Stimulated activated CD4-positive, alpha-beta T cell treated with anti-CD3 and anti-CD28 coated beads, Interleukin-2, amount 100 ng/mL, for 4 hours (primary cell): ENCODE measurements around the gene TPPP.
"Not testable (repeated sequence)": the region's sequence is repeated elsewhere in the genome, so short reads cannot be mapped to it uniquely, and the experiment has no call there.

Experiments
- DNase-seq: peaks from one replicate; pipeline ENCODE4 v3.0.0-alpha.2; 2020; ENCODE audit warnings: low read depth

TPPP gene

DNA sequence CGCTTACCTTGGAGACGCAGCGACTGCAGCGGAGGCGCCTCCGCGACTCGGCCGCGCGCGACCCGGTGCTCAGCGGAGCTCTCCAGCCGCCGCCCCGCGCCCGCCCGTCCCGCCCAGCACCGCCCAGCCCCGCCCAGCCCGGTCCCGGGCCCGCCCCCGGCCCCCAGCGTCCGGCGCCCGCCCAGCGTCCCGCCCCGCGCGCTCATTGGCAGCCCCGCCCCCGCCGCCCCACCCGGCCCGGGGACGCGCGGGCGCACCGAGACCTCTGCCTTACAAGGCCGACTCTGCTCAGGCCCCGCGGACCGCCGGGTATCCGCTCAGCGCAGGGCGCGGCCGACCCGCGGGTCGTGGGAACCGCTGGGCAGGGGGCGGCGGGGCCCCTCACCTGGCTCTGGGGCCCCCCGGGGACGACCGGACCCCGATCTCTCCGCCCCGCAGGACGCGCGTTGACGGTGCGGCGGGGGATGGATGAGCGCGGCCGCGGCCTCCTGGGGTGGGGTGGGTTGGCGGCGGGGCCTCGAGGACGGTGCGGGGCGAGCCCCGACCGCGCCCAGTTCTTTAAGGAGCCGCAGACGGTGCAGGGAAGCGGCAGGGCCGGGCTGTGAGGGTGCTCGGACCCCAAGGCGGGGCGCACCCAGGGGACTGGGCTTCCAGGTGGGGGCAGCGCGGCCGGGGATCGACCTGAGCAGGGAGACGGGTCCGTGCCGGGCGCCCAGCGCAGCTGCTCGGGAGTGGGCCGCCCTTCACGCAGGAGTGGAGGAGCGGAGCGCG, at the start of gene TPPP:
TPPP (minus strand) TSS at position 82 of the 771 bp plus-strand sequence. CDS start 15,292 bp downstream, outside the sequence.
- peak; percentile 63 for DNase-seq

DNA sequence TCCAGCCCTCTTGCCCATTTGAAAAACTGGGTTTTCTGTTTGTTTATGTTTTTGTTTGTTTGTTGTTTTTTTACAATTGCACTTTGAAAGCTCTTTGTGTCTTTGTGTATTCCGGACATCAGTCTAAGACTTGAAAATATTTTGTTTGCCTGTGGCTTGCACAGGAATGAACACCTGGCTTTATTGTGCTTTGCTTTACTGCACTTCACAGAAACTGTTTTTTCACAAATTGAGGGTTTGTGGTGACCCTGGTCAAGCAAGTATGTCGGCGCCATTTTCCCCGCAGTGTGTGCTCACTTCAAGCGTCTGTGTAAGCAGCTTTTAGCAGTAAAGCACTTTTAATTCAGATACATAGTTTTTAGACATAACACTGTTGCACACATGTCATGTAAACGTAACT, 49.1 kb upstream of the TPPP start:
- DNase-seq, result not testable (repeated sequence)

DNA sequence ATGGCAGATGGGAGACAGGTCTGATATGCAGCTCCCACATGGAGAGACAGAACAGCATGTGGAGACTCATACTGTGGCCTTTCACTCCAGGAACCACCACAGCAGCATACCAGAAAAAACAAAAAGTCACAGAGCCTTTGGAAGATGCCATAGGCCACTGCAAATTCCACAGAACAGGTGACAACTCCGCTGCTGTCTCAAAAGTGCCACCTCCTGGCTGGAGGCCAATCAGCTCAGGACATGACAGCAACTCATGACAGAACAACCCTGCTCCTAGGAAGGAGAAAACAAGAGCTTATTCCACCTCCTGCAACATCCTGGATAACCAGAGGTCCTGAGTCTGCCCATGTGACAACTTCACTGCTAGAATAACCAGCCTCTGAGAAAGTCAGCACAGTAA, 41.0 kb upstream of the TPPP start:
- not testable (repeated sequence) for DNase-seq

DNA sequence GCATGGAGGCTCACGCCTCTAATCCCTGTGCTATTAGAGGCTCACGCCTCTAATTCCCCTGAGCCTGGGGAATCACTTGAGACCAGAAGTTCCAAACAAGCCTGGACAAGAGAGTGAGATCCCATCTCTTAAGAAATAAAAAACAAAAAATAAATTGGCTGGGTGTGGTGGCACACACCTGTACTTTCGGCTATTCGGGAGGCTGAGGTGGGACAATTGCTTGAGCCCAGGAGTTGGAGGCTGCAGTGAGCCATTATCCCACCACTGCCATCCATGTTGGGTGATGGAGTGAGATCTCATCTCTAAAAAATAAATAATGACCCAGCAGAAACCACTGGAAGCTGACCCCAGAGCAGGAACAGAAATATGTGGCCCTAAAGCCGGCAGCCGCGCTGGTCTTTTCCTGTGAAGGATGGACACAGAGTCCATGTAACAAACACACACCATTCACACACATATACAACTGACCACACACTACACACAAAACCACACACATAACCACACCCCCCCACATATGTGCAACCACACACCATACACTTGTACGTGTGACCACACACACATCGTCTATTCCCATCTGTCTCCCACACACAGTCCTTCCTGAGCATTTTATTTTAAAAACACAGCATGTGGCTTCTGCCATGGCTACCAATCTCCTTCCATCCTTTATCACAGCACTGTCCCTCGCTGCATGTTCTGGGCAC, 39.8 kb upstream of the TPPP start:
- DNase-seq, result not testable (repeated sequence)

DNA sequence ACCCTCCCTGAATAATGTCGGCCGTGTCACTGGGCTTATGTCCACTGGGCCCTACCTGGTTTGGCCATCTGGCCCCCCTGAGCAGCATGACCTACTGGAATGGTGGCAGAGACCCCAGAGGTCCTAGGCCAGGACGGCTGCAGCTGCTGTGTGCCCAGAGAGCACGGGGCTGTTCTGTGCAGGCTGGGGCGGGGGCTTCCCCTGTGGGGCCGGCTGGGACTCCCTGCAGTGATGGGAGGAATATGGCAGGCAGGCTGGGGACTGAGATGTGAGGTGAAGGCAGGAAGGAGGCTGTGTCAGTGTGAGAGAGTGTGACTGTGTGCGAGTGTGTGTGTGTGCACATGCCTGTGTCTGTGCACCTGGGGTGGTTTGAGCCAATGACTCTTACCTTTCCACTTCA, 36.1 kb upstream of the TPPP start:
- not testable (repeated sequence) for DNase-seq

DNA sequence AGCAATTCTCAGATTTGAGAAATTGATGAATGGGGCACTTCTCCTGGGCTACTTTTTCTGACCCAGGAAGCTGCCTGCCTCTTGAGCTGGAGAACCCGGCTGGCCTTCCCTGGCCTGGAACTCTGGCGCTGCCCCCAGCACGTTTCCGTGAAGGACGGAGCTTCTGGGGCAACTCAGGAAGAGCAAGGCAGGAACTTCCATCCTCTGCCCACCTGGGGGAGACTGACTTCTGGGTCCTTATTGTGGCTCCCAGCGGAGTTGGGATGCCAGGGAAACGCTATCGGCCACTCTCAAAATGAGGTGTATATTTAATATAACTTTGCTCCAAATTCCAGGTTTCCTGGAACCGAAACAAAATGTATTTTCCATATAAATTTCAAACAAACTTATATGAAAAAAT, 33.9 kb upstream of the TPPP start:
- not testable (repeated sequence) for DNase-seq

DNA sequence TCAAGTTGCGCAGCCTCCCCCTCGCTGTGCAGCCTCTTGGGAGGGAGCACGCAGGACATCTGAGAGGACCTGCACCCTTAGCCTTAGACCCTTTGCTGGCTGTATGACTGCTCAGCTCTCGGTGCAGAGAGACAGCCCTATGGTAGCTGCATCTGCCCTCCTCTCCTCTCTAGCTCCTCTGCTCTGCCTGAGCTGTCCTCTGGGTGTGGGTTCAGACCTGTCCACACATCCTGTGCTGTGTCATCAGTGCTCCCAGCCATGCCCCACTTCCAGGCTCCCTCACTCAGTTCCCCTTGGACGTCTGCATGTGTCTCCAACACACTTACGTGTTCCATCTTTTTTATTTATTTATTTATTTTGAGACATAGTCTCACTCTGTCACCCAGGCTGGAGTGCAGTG, 30.7 kb upstream of the TPPP start:
- DNase-seq, result not testable (repeated sequence)

DNA sequence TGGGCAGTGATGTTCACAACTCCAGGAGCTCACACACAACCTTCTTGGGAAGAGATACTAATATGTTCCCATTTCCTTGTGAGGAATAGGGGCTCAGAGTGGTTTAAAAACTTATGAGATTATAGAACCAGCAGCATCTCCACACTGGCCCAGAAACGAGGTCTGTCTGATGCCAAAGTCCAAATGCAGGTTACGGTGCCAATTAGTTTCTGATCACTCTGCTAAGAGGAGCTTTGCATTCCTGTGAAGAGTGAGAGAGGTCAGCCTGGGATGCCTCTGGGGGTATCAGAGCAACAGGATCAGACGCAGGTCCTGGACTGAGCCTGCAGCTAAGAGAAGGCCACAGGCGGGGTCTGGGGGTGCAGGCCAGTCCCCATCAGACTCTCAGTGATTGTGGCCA, 30.2 kb upstream of the TPPP start:
- DNase-seq, result not testable (repeated sequence)

DNA sequence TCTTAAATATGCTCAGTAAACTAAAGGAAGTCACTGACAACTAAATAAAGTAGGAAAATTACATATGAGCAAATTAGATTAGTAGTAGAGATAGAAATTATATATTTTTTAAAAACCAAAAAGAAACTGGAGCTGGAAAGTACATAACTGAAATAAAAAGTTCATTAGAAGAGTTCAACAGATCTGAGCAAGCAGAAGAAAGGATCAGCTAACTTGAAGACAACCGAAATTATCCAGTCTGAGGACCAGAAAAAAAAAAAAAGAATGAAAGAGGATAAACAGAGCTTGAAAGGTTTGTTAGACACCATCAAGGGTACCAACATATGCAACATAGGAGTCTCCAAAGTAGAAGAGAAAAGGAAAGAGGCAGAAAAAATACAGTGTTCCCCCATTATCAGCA, 26.2 kb upstream of the TPPP start:
- not testable (repeated sequence) for DNase-seq

DNA sequence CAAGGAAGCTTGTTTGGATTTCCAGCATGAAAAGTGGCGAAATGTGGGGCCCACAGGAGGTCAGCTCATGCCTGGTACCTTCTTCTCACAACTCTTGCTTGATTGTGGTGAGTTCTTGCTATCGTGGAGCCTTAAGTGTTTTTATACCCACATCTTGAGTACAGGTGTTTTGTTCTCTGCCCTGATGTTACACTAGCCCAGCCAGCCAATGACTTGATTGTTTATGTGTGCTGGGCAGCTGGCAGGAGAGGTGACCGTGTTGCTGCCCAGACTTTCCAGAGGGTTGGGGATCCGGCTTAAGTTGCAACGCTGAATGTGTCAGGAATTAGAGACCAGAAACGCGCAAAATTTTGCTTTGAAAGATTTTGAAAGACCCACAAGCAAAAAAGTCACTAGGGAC, 24.0 kb upstream of the TPPP start:
- no peak for DNase-seq

DNA sequence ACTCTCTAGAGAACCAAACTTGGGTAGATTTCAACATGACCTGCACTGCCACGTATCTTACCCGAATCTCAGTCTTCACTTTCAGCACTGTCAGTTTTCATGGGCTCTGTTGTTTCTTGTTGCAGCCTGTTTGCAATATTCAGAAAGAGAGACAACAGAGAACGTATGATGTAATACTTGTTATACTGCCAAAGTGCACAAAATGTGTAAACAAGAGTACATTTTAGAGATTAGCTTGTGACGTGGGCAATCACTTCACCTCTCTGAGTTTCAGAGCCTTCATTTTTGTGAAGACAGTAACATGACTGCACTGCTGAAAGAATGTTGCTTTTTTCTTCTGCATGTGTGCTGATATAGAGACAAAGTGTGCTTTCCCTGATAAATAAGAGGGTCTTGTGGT, 23.6 kb upstream of the TPPP start:
- not testable (repeated sequence) for DNase-seq

DNA sequence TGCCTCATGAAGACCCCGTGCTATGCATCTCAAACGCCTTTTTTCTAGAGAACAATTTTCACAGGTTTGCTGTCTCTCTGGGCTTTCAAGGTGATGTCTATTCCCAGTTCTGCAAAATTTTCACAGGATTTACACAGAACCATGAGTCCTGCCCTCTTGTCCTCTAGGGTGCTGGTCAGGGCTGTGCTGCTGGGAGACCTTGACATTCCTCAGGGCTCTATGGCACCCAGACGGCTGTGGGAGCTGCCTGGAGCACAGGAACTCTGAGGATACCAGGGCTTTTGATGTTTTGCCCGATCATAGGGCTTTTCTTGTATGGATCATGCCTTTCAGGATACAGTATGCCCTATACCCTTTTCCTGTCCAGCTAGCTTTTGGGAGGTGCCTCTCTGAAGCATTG, 22.5 kb upstream of the TPPP start:
- DNase-seq, result not testable (repeated sequence)

DNA sequence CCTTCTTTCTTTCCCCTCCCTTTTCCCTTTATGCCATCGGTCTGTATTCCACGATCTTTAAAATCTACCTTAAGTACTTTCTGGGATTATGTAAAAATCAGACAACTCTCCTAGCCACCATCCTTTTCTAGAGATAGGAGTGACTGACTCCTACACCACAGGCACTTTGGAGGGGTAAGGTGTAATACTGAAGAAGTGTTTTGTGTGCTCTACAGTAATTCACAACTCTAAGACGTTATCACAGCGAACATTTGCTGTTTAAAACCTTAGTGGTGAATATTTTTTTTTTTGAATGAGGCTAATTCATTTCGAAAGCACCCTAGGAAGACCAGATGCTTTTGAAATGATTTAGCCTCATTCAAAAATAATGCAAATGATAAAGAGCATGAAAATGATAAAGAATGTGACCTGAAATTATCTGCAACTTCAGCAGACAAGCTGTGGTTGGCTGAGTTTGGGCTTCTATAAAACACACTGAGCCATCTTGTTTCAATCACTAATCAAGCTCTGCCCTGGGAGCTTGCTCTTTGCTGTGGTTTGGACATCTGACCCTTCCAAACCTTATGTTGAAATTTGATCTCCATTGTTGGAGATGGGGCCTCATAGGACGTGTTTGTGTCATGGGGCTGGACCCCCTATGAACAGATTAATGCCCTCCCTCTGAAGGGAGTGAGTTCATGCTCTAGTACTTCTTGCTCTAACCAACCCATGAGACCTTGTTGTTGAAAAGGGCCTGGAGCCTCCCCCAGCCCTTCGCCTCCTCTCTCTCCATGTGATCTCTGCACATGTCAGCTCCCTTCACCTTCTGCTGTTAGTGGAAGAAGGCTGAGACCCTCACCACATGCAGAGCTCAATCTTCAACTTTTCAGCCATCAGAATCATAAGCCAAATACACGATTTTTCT, 21.3 kb upstream of the TPPP start:
- not testable (repeated sequence) for DNase-seq

DNA sequence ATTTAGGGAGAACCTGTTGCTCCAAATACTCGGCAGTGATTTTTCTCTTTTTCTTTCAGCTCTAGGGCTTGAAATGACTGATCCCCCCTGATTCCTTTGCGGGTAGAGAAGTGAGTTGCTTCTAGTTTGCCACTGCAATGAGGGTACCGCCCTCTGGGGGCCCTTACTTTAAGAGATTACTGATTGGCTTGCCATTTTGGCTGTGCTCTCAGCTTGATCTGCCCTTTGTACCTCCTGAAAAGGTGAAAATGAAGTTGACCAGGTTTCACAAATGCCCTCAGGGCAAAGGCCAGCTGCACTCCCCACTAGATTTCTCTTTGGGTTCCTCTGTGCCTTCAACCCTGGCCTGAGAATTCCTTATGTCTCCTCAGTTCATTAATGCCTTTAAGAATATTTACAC, 20.5 kb upstream of the TPPP start:
- DNase-seq, result not testable (repeated sequence)

DNA sequence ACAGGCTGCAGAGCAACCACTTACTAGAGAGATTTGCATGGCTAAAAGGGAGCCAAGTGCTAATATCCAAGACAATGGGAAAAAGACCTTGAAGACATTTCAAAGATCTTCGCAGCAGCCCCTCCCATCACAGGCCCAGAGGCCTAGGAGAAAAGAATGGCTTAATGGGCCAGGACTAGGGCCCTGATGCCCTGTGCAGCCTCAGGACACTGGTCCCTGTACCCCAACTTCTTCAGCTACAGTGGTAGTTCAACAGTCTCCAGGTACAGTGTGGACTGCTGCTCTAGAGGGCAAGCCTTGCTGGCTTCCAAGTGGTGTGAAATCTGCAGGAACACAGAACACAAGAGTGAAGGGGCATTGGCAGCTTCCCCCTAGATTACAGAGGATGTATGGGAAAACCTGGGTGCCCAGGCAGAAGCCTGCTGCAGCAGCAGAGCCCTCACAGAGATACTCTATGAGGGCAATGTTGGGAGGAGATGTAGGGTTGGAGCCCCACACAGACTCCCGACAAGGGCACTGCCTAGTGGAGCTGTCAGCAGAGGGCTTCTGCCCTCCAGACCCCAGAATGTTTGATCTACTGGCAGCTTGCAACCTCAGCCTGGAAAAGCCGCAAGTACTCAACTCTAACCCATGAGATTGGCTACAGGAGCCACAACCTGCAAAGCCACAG, 15.8 kb upstream of the TPPP start:
- not testable (repeated sequence) for DNase-seq

DNA sequence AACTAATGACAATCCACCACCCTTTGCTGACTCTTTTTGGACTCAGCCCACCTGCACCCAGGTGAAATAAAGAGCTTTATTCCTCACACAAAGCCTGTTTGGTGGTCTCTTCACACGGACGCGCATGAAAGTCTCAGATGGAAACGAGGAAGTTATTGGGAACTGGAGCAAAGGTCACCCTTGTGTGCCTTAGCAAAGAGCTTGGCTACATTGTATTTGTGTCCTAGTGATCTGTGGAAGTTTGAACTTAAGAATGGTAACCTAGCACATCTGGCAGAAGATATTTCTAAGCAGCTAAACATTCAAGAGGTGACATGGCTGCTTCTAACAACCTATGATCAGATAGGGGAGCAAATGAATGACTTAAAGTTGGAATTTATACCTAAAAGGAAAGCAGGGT, 15.2 kb upstream of the TPPP start:
- DNase-seq, result not testable (repeated sequence)

DNA sequence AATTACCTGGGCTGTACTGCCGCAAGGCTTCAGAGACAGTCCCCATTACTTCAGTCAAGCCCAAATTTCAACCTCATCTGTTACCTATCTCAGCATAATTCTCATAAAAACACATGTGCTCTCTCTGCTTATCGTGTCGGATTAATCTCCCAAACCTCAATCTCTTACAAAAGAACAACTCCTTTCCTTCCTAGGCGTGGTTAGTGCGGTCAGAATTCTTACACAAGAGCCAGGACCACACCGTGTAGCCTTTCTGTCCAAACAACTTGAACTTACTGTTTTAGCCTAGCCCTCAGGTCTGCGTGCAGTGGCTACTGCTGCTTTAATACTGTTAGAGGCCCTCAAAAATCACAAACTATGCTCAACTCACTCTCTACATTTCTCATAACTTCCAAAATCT, 13.0 kb upstream of the TPPP start:
- not testable (repeated sequence) for DNase-seq

DNA sequence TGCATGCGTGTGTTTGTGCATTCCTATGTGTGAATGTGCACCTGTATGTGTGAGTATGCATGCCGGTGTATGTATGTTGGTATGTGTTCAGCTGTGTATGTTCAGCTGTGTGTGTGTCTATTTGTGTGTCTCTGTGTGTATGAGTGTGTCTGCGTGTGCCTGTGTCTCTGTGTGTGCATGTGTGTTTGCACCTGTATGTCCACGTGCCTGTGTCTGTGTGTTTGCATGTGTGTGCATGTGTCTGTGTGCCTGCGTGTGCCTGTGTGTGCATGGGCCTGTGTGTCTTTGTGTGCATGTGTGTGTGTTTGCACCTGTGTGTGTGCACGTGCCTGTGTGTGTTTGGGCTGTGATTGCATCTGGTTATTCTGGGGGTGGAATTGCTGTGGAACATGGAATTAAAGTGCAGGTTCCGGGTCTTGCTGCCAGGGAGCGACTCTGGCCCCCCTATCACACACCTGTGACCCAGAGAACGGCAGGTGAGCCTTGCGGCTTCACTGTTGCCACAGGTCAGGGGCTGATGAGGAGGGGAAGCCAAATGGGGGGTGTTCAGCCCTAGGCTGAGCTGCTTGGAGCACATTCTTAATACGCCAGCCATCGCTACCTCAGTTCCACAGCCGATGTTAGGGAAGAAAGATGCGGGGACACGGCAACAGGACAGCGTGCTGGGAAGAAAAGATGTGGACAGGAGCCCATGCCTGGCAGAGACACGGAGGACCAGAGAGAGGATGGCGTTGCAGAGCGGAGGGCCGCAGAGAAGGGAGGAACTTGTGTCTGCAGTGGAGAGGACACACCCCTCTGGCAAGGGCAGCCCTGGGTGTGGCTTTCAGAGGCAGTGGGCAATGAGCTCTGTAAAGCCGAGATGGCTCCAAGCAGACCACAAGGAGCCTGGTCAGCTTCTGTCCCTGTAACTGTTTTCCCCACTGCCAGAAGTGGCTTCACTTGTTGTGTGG, 3.9 kb upstream of the TPPP start:
- DNase-seq, result not testable (repeated sequence)

DNA sequence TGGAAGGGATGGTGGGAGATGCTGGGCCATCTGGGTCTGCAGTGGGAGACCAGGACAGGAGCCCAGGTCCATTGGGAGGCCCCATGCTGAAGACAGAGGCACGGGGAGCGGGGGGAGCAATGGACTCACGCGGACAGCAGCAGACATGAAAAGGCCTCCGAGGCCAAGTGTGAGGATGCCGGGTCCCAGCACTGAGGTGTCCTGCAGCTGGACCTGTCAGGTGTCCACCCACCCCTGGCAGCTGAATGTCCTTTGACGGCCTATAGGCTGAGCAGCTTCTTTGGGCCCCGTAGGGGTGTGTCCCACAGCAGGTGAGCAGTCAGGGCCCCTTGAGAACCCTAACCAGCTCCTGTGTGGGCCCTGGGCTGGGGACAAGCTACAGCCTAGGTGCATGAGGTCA, 3.0 kb upstream of the TPPP start:
- not testable (repeated sequence) for DNase-seq

DNA sequence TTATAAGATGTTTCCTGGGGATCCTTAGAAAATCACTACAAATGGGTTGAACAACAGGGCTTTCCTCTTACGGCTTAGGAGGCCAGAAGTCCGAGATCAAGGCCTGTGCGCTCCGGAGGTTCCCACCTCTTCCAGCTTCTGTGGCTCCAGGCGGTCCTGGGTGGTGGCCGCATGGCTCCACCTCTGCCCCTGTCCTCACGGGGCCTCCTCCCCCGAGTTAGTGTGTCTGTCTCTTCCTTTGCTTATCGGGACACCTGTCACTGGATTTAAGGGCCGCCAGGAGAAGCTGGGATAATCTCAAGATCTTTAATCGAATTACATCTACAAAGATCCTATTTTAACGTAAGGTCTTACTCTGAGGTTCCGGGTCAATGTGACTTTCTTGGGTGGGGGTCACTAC, 2.3 kb upstream of the TPPP start:
- not testable (repeated sequence) for DNase-seq

DNA sequence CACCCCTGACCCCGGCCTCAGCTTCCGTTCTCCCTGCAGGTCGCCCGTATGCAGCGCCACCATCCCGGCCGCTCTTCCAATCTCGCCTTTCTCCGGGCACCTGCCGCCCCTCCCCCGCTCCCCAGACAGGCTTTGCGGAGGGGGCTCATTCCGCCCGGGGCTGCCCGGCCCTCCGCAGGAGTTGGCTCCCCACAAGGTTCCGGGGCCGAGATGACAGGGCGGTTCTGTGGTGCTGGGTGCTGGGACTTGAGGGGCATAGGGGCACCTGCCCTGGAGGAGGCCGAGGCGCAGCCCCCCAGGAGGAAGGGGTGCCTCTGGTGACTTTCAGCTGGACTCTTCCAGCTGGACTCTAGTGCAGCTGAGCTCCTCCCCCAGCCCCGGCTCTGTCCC, 885 bp upstream of the TPPP start:
- DNase-seq, result not testable (repeated sequence)
